ENCODE measurements around the gene PGAP6.
"Not testable (repeated sequence)": the region's sequence is repeated elsewhere in the genome, so short reads cannot be mapped to it uniquely, and the experiment has no call there.

The PGAP6 gene, protein sequence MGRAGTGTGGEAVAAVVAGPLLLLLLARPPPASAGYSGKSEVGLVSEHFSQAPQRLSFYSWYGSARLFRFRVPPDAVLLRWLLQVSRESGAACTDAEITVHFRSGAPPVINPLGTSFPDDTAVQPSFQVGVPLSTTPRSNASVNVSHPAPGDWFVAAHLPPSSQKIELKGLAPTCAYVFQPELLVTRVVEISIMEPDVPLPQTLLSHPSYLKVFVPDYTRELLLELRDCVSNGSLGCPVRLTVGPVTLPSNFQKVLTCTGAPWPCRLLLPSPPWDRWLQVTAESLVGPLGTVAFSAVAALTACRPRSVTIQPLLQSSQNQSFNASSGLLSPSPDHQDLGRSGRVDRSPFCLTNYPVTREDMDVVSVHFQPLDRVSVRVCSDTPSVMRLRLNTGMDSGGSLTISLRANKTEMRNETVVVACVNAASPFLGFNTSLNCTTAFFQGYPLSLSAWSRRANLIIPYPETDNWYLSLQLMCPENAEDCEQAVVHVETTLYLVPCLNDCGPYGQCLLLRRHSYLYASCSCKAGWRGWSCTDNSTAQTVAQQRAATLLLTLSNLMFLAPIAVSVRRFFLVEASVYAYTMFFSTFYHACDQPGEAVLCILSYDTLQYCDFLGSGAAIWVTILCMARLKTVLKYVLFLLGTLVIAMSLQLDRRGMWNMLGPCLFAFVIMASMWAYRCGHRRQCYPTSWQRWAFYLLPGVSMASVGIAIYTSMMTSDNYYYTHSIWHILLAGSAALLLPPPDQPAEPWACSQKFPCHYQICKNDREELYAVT

DNA sequence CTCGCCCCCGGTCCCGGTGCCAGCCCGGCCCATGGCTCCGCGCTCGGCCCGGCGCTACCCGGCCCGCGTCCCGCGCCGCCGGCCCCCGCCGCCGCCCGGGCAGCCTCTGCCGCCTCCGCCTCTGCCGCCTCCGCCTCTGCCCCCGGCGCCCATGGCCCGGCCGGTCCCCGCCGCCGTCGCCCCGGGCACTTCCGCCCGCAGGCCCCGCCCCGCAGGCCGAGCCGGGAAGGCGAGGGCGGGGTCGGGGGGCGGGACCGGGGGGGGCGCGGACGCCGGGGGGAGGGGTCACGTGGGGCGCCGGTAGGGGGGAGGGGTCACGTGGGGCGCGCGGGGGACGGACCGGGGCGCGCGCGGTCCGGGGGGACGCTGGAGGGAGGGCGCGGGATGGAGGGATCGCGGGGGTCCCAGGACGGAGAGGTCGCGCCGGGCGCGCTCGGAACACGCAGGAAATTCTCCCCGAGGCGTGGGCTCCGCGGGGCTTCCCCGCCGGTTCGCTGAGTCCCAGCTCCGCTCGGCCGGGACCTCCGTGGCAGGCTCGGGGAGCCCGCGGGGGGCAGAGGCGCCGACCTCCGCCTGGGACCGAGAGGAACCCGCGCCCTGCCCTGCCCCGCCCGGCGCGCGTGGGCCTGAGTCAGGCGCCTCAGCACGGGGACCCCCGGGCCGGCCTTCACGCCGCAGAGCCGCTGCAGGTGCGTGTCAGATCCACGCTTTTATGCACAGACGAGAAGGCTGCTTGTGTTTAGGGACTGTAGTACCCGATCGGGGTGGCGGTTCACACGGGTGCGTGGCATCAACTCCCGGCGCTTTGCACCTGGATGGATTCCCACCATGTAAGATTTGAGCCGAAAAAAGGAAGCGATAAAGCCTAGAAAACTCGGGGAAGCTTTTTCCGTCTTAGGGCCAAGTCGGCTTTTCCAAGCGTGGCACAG lies at the start of gene PGAP6:
PGAP6 (minus strand) TSS at position 190 of the 929 bp plus-strand sequence; CDS start at position 33, 157 bp downstream.
- intact Hi-C loops (cut with DNase I) = no loop called here
- DNase-seq = peak in 8 of 10 donors; percentile 28 to 95 (median 58)

DNA sequence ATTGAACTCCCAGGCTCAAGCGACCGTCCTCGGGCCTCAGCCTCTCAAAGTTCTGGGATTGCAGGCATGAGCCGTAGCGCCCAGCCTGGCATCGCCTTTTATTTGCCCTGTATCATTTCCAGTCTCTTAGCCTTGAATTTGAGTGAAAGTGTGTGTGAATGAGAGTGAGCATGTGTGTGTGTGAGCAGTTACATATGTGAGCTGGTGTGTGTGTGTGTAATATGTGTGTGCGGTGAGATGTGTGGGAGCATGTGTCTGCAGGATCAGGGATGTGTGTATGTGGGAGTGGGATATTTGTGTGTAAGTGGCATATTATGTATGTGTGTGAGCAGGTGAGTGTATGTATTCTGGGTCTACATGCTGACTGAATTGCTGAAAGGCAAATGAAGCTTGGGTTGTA lies 49.1 kb upstream of the PGAP6 start:
- intact Hi-C loops (cut with DNase I) = no loop called here
- DNase-seq = no peak

DNA sequence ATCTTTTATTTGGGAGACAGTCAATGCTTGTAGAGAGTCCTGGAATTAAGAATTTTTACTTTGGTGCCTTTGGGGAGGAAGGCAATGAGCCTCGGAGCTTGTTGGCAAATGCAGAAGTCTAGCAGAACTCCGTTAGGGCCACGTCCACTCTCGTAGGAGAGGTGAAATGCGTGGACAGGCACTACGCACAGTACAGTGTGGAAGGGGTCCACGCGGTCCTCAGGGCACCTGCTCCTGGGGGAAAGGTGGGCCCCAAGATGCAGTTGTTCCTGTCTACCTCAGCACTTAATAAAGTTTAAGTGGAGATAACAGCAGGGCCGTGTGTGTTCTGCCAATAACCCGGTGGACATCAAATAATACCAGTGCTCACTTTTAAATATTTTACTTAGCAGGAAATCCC lies 45.5 kb upstream of the PGAP6 start:
- intact Hi-C loops (cut with DNase I) = loop anchor here (5.0 kb wide), 1 partner anchor 45 kb away; no protein-coding TSS in a partner anchor
- DNase-seq = peak in 2 of 10 donors; percentile 44 to 57

DNA sequence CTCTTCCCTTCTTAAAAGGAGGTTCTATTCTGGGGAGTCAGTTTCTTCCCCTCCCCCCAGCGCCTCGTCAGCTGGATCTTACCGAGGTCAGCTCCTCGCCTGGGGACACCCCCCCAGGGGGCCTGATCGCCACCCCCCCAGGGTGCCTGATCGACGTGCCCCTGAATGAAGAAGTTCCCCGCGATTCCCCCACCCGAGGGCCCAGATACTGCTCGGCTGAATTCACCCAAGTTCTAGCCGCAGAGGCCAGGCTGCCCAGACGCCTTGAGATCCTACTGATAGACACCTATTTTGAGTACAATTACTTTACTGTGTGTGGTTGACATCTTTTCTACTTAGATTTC lies 45.1 kb upstream of the PGAP6 start:
- peak in 1 of 10 donors; percentile 82 for DNase-seq
- intact Hi-C loops (cut with DNase I) = loop anchor here (5.0 kb wide), 1 partner anchor 45 kb away; no protein-coding TSS in a partner anchor

GRCh38 chr16:426115-426905 lies 44.5 kb upstream of the PGAP6 start:
- intact Hi-C loops (cut with DNase I) = loop anchor here (5.0 kb wide), 1 partner anchor 46 kb away; no protein-coding TSS in a partner anchor
- peak in 4 of 10 donors; percentile 6 to 86 (median 52) for DNase-seq

- intact Hi-C loops (cut with DNase I) = loop anchor here (5.0 kb wide), 1 partner anchor 47 kb away; no protein-coding TSS in a partner anchor
- peak in 1 of 10 donors; percentile 70 for DNase-seq
These were observed 43.9 kb upstream of the PGAP6 start for GRCh38 chr16:425740-426114.

DNA sequence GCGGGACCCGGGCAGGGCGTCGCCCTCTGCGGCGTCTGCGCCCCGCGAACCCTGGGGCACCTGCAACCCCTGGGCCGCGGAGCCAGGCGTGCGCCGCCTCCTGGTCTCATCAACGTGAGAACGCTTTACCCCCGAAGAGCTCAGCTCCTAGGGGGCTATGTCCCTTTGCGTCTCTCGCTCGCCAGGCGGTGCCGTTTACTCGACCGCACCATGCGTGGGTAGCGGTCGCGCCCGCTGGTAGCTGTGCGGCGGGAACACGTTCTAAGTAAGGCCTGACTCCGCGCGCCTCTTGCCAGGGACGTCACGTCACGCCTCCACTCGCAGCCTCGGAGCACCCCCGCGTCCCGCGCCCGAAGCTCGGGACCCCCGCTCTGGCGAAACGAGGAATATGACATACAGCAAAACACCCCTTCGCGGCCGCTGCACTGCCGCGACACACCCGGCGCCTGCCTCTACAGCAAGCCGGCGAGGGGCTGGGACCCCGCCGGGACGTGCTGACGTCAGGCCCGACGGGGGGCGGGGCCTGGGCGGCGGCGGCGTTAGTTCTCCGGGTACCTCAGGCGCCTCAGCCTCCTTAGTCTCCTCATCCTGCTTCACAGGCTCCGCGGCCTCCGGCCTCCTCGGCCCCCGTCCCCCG lies 43.4 kb upstream of the PGAP6 start, which contains the start of gene RAB11FIP3:
RAB11FIP3 (plus strand) TSS at position 568 of the 637 bp plus-strand sequence. CDS start 358 bp downstream, outside the sequence.
- peak; percentile 73 to 98 (median 86) for DNase-seq
- intact Hi-C loops (cut with DNase I) = loop anchor here (5.0 kb wide), 1 partner anchor 47 kb away; no protein-coding TSS in a partner anchor

DNA sequence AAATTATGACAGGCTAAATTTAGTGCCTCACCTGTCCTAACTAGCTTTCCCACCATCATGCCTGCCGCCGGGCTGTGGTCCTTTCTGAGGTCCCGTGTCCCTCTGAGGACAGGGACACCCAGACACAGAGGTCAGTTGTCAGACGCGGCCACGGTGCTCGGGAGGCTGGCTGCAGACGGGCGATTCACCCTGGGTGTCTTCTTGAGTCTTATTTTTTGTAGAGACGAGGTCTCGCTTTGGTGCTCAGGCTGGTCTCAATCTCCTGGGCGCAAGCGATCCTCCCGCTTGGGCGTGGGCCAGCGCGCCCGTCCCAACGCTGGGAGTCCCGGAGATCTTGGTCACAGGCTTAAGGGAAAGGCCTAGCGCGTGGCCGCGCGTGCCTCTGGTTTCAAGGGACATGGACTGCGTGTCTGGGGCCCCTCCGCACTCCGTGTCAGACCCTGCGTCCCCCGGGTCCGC lies 42.9 kb upstream of the PGAP6 start:
- DNase-seq = peak in 9 of 10 donors; percentile 26 to 91 (median 40)
- intact Hi-C loops (cut with DNase I) = loop anchor here (5.0 kb wide), 1 partner anchor 48 kb away; no protein-coding TSS in a partner anchor

- intact Hi-C loops (cut with DNase I) = no loop called here
- DNase-seq = peak; percentile 36 to 96 (median 72)
These were observed 42.4 kb upstream of the PGAP6 start for GRCh38 chr16:424033-424622.

DNA sequence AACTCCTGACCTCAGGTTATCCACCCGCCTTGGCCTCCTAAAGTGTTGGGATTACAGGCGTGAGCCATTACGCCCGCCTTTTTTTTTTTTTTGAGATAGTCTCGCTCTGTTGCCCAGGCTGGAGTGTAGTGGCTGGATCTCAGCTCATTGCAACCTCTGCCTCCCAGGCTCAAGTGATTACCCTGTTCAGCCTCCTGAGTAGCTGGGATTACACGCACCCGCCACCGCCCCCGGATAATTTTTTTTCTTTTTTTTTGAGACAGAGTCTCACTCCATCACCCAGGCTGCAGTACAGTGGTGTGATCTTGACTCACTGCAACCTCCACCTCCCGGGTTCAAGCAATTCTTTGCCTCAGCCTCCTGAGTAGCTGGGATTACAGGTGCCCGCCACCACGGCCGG lies 40.4 kb upstream of the PGAP6 start:
- DNase-seq = peak in 1 of 10 donors; percentile 9
- intact Hi-C loops (cut with DNase I) = not testable (repeated sequence)

GRCh38 chr16:415170-415498 lies 33.4 kb upstream of the PGAP6 start:
- intact Hi-C loops (cut with DNase I); DNase-seq: not testable (repeated sequence)

DNA sequence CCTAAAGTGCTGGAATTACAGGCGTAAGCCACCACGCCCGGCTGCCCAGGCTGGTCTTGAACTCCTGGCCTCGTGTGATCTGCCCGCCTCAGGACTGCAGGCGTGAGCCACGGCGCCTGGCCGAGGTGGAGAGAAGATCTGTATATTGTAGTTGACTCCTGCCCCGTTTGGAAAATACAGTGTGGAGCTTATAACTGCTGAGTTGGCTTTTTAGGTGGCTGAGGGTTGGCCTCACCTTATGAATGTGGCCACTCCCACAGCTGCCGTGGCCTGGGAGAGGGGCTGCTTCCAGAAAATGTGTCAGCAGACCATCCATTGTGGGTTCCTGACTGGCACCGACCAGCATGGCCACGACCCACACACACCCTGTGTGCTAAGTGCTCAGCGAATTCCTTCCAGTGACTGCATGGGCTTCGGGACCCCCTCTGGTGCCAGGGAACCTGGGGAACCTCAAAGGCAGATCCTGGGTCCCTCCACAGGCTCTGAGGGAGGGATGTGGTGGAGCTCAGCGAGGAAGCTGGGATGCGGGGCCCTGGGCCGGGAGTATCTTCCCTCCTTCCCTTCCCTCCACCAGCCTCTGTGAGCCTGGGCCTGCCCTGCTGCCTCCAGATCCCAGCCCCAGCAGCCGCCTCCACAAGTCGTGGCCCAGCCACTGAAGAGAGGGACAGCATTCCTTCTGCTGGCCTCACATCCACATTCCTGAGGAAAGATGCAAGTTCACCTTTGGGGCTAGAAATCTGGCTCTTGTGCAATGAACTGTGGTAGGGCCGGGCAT lies 32.8 kb upstream of the PGAP6 start:
- intact Hi-C loops (cut with DNase I) = no loop called here

GRCh38 chr16:411576-412265 lies 29.9 kb upstream of the PGAP6 start:
- DNase-seq = no peak
- intact Hi-C loops (cut with DNase I) = no loop called here

More for the DNA sequence above, 32.8 kb upstream of the PGAP6 start:
- DNase-seq = no peak

GRCh38 chr16:410516-411178 lies 28.9 kb upstream of the PGAP6 start:
- no peak for DNase-seq
- intact Hi-C loops (cut with DNase I) = no loop called here

- intact Hi-C loops (cut with DNase I) = no loop called here
- no peak for DNase-seq
These were observed 25.5 kb upstream of the PGAP6 start for GRCh38 chr16:407253-407652.
